Kidney glomerular epithelial cell (primary cell): ENCODE data around the gene S1PR2.

Experiments used
- DNase-seq: peaks from one replicate; lab custom pipeline; 2025; lab: John Stamatoyannopoulos, UW

Gene S1PR2, protein sequence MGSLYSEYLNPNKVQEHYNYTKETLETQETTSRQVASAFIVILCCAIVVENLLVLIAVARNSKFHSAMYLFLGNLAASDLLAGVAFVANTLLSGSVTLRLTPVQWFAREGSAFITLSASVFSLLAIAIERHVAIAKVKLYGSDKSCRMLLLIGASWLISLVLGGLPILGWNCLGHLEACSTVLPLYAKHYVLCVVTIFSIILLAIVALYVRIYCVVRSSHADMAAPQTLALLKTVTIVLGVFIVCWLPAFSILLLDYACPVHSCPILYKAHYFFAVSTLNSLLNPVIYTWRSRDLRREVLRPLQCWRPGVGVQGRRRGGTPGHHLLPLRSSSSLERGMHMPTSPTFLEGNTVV

DNA sequence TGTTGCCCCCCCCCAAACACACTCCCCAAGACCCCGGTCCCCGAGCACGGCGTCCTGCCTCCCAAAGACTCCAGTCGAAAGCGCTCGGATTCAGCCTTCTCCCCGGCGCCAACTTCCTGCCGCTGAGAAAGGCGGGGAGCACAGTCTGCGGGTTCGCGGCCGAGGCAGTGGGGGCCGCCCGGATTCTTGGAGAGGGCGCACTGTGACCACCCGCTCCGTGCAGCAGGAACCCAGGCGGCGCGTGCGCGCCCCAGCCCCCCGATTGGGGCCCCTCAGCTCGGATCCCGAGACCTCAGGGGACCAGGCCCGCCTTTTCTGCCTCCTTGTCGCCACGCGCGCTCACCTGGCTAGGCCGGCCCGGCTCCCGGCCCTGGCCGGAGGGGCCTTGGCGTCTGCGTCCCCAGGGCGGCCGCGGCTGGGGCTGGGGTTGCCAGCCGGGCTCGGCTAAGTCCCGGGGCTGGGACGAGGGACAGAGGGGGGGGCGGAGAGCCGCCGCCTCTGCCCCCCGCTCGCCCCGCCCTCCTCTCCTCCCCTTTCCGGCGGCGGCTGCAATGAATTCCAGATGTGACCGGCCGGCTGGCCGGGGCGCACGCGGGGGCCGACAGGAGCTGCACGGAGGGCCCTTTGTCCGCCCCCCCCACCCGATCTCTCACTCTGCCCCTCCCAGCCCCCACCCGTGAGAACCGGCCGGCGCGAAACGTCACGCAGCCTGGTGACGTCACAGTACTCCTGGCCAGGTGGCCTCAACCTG lies at the start of gene S1PR2:
Gene S1PR2, minus strand, starts transcription at position 471 of the 751 bp plus-strand sequence. CDS start 6,426 bp downstream, outside the sequence.
- DNase-seq: peak; percentile 14

DNA sequence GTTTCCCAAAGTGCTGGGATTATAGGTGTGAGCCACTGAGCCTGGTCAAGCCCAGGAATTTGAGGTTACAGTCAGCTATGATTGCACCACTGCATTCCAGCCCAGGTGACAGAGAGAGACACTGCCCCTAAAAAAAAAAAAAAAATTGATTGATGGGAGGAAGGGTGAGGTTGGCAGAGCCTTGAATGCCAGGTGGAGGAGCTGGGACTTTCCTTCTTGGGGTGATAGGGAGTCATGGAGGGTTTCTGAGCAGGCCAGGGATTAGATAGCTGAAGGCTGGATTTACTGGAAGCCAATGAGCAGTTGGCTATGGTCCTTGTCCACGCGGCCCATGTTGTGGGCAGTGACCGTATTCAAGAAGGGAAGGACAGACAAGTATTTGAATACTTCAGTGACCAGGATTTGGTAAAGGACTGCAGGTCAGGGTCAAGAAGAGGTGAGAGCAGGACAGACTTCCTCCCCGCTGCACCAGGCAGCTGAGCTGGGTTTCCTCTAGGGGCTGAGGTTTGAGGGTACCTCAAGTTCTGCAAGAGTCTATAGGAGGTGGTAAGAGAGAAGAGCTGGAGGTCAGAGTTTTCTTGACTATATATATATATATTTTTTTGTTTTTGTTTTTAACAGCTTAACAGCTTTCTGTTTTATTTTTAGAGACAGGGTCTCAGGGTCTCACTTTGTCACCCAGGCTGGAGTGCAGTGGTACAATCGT lies 48.8 kb upstream of the S1PR2 start:
- no peak for DNase-seq

- DNase-seq: no peak
These were observed 47.8 kb upstream of the S1PR2 start for GRCh38 chr19:10278935-10279334.

DNA sequence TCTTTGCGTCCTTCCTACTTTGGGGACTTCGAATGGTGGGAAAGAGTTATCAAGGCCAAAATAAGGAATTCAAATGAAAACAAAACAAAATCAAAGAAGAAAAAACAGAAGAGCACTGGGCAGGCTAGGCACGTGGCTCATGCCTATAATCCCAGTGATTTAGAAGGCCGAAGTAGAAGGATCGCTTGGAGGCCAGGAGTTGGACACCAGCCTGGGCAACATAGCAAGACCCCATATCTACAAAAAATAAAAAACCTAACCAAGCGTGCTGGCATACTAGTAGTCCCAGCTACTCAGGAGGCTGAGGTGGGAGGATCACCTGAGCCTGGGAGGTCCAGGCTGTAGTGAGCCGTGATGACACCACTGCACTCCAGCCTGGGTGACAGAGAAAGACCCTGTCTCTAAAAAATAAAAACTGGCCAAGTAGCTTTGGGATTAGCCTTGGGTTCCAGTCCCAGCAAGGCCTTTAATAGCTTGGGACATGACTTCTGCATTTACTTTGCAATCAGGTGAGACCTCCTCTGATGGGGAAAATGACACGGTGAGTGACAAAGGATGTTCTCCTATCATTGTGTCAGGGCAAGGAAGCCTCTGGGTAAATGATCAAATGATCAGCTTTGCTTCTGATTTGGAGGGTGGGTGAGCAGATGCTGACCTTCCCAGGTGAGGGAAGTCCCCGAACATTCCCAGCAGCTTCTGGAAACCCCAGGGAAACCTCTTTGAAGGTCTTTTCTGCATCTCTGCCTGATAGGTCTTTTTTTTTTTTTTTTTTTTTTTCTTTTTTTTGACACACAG lies 46.9 kb upstream of the S1PR2 start:
- DNase-seq: no peak

DNA sequence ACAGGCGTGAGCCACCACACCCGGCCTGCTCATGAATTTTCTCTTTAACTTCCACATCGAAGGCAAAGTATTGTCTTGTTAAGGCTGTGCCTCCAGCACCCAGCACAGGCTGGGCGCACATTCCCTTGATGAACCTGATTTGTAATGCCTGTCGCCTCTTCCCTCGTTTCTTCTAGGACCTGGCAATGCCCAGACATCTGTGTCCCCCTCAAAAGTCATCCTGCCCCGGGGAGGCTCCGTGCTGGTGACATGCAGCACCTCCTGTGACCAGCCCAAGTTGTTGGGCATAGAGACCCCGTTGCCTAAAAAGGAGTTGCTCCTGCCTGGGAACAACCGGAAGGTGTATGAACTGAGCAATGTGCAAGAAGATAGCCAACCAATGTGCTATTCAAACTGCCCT lies 43.5 kb upstream of the S1PR2 start:
- no peak for DNase-seq

GRCh38 chr19:10271543-10272086 lies 40.5 kb upstream of the S1PR2 start:
- DNase-seq: peak; percentile 16

GRCh38 chr19:10270616-10271394 lies 39.7 kb upstream of the S1PR2 start, which contains the start of gene ICAM1:
TSS of gene ICAM1 (plus strand) at chr19:10271120. CDS start at chr19:10271160, 40 bp downstream.
- peak; percentile 69 for DNase-seq

DNA sequence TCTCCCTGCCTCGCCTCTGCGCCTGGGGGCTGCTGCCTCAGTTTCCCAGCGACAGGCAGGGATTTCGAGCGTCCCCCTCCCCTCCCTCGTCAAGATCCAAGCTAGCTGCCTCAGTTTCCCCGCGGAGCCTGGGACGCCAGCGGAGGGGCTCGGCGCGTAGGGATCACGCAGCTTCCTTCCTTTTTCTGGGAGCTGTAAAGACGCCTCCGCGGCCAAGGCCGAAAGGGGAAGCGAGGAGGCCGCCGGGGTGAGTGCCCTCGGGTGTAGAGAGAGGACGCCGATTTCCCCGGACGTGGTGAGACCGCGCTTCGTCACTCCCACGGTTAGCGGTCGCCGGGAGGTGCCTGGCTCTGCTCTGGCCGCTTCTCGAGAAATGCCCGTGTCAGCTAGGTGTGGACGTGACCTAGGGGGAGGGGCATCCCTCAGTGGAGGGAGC lies 39.1 kb upstream of the S1PR2 start:
- no peak for DNase-seq

DNA sequence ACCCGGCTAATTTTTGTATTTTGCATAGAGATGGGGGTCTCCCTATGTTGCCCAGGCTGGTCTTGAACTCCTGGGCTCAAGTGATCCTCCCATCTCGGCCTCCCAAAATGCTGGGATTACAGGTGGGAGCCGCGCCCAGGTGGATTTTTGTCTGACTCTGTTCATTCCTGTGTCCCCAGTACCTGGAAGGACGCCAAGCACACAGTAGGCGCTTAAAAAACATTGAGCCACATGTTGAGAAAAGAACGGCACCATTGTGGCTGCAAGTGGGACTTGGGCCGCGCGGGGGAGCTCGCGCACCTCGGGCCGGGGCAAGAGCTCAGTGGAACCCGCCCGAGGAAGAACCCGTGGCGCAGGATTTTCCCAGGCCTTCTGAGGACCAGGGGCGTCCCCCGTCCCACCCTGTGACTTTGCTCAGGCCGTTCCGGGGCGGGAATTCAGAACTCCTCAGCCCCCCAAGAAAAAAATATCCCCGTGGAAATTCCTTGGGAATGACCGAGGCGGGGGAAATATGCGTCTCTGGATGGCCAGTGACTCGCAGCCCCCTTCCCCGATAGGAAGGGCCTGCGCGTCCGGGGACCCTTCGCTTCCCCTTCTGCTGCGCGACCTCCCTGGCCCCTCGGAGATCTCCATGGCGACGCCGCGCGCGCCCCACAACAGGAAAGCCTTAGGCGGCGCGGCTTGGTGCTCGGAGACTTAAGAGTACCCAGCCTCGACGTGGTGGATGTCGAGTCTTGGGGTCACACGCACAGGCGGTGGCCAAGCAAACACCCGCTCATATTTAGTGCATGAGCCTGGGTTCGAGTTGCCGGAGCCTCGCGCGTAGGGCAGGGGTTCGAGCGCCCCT lies 38.4 kb upstream of the S1PR2 start:
- DNase-seq: peak; percentile 34

DNA sequence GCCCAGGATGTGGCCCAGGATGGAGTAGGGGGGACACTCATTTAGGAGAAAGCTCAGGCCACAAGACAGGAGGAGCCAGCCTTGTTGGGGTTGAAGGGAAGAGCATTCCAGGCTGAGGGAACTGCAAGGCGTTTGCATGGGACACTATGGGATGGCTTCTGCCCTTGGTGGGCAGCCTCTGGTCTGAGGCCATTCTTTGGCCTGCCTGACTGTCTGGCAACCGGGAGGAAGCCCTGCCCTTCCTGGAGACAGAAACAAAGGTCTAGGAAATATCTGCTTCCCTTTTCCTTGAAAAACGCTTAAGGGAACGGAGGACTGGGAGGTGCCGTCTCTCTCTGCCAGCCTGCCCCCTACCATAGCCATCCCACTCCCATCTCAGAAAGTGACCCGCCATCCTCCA lies 36.9 kb upstream of the S1PR2 start:
- DNase-seq: no peak

GRCh38 chr19:10266706-10267105 lies 35.6 kb upstream of the S1PR2 start:
- DNase-seq: no peak

DNA sequence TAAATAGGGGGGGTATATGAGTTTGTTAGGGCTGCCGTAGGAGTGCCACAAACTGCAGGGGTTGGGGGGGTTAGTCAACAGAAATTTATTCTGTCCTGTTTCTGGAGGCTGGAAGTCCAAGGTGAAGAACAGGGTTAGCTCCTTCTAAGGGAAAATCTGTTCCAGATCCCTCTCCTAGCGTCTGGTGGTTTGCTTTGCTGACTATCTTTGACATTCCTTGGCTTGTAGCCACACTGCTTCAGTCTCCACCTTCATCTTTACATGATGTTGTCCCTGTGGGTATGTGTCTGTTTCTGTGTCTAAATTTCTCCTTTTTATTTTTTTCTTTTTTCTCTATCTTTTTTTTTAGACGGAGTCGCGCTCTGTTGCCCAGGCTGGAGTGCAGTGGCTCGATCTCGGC lies 31.6 kb upstream of the S1PR2 start:
- no peak for DNase-seq

- DNase-seq: peak; percentile 77
These were observed 29.0 kb upstream of the S1PR2 start for GRCh38 chr19:10260141-10260584.

GRCh38 chr19:10259162-10259905 lies 28.2 kb upstream of the S1PR2 start:
- DNase-seq: peak; percentile 74

- no peak for DNase-seq
These were observed 27.1 kb upstream of the S1PR2 start for GRCh38 chr19:10258080-10258710.

DNA sequence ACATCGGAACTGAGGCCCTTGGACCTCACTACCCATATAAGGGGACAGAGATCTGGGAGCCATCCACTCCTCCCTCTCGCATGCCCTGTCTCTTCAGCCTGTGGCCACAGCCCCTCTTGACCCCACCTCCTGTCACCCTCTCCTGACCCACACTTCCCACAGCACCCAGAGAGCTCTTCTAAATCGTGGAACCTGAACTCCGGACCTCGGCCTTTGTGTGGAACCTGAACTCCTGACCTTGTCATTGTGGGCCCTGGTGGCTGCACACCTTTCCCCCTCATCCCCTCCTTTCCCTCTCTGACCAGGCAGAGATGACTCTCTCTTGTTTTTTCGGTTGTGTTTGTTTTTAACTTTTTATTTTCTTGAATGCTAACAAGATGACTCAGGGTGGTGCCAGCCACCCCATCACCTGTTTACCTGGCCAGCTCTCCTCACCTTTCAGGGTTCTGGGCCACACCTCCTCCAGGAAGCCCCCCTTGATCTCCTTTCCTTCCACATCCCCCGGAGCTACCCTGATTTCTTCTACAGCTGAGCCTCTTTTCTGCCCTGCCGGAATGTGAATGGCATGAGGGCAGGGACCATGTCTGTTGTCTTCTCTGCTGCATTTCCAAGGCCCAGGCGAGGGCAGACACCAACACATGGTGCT lies 26.0 kb upstream of the S1PR2 start:
- DNase-seq: no peak

DNA sequence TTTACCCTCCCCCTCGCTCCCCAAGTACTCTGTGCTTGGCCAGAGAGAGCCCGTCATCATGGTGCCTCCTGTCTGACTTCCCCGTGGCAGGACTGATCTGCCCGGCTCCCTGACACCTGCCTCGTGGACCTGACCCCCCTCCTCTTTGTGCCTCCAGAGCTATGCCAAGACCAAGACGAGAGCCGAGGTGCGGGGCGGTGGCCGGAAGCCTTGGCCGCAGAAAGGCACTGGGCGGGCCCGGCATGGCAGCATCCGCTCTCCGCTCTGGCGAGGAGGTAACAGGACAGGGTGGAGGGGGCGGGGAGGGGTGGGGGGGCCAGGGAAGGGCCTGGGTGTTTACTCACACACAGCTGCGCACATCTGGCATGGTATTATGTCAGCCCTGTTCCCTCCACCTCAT lies 25.4 kb upstream of the S1PR2 start:
- DNase-seq: no peak

DNA sequence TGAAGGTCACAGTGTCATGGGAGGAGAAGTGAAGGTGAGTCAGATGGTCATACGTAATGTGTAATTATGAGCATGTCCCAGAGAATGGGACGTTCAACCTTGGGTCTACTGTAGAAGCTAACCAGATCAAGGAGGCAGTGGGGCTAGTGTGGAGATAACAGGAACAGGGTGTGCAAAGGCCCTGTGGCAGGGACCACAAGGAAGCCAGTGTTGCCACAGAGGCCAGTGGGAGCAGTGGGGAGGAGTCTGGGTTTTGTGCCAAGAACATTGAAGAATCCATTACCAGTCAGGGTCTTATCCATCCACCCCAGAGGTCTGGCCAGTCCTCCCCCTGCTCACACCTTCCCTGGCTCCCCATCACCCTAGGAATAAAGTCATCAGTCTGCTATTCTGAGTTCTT lies 24.2 kb upstream of the S1PR2 start:
- DNase-seq: no peak
